Left lung (tissue), 10 donors: ENCODE data around the gene PRKCZ. TPM values are rescaled to one million over a fixed set of nuclear protein-coding genes. Genes with fewer than 3 reads are reported as not detected.
"Not testable (repeated sequence)": the region's sequence is repeated elsewhere in the genome, so short reads cannot be mapped to it uniquely, and the experiment has no call there.

Source experiments
- ATAC-seq: fragments of 200-7000 bp; cut with Tn5 transposase; one replicate; pipeline ENCODE4 v1.9.1; 2020; ENCODE audit warnings: moderate library complexity
- DNase-seq, 4 donors: peaks; one replicate each; pipeline ENCODE4 v3.0.0-alpha.2; 2013 to 2020
- H3K27ac ChIP-seq, 2 donors: fragments of 200-600 bp; sonication (generic) in 1 of 2; one replicate each; pipeline versions ENCODE4 v1.5.0 to v1.8.0; 2020 to 2021
- H3K27me3 ChIP-seq, 2 donors: fragments of 200-600 bp; sonication (generic) in 1 of 2; one replicate each; pipeline versions ENCODE4 v1.5.0 to v1.8.0; 2020 to 2021
- H3K36me3 ChIP-seq, 2 donors: fragments of 200-600 bp; sonication (generic) in 1 of 2; one replicate each; pipeline versions ENCODE4 v1.5.0 to v1.8.0; 2020 to 2021
- H3K4me1 ChIP-seq, 2 donors: fragments of 200-600 bp; one replicate each; pipeline ENCODE4 v1.8.0; 2021
- H3K4me3 ChIP-seq, 2 donors: fragments of 200-600 bp; sonication (generic) in 1 of 2; one replicate each; pipeline versions ENCODE4 v1.5.0 to v1.8.0; 2020 to 2021; ENCODE audit warnings: mild to moderate bottlenecking in 1 of 2
- H3K9me3 ChIP-seq, 2 donors: fragments of 200-600 bp; sonication (generic) in 1 of 2; one replicate each; pipeline versions ENCODE4 v1.5.0 to v1.8.0; 2020 to 2021
- CTCF ChIP-seq, 2 donors: fragments of 200-600 bp; sonication (generic) in 1 of 2; IDR thresholded peaks; one replicate each; pipeline versions ENCODE4 v1.5.0 to v1.8.0; 2021; ENCODE audit warnings: antibody characterized with exemption in 2 of 2
- intact Hi-C, 2 donors: fragments of 100-400 bp; cut with DNase I; formaldehyde crosslinking; loops; one replicate each; pipeline versions ENCODE4 v1.11.2 to v1.14.2; 2022
- polyA plus RNA-seq, 6 donors: library from polyadenylated mRNA; unstranded; fragments of 120-200 nt; gene quantifications; one replicate each; pipeline ENCODE4 v1.2.1, GENCODE V29; 2013; ENCODE audit not compliant: insufficient read length in 6 of 6
- total RNA-seq, 2 donors: library from RNA; stranded (reverse); fragmentation: NEBNext Ultra II Directional; extraction: Animal tissue kit (Norgen Biotek cat#: 25700); gene quantifications; one replicate each; pipeline ENCODE4 v1.2.1, GENCODE V29; 2021
- donor health status: DM: no; HTN: yes; CAD: no.
- donor health status: DM: no; HTN: no; CAD: no.

PRKCZ gene
- total and polyA plus RNA-seq, 8 donors, result 37.5 to 129 (median 48.0) TPM

GRCh38 chr1:2110738-2111673 is 60.8 kb downstream of the PRKCZ start:
- Histone ChIP-seq H3K4me1 (peaks cover 0 to 6% of the 10 kb centered on the region in 2 donors), H3K36me3 (no peaks in the 10 kb centered on the region), H3K9me3 (no peaks in the 10 kb centered on the region), H3K27me3 (no peaks in the 10 kb centered on the region), H3K4me3 (no peak overlapping the region), H3K27ac (no peak overlapping the region)
- peak in 1 of 4 donors; percentile 47 for DNase-seq
- no peak for ATAC-seq
- TF ChIP-seq CTCF (IDR thresholded peaks at IDR 0.05), result no peak
- intact Hi-C loops, result no loop called here

GRCh38 chr1:2111674-2112035 is 61.4 kb downstream of the PRKCZ start:
- Histone ChIP-seq H3K4me1 (peaks cover 0 to 6% of the 10 kb centered on the region in 2 donors), H3K9me3 (no peaks in the 10 kb centered on the region), H3K27ac (no peak overlapping the region), H3K4me3 (no peak overlapping the region), H3K27me3 (no peaks in the 10 kb centered on the region), H3K36me3 (no peaks in the 10 kb centered on the region)
- no peak for TF ChIP-seq CTCF (IDR thresholded peaks at IDR 0.05)
- intact Hi-C loops, result no loop called here
- ATAC-seq, result no peak
- DNase-seq, result peak in 1 of 4 donors; percentile 60

GRCh38 chr1:2112280-2112701 is 62.1 kb downstream of the PRKCZ start:
- ATAC-seq (no peak), DNase-seq (peak in 1 of 4 donors; percentile 69)
- Histone ChIP-seq H3K4me3 (no peak overlapping the region), H3K4me1 (peaks cover 0 to 6% of the 10 kb centered on the region in 2 donors), H3K36me3 (no peaks in the 10 kb centered on the region), H3K27ac (peak overlapping the region in 1 of 2 donors; percentile 41), H3K27me3 (no peaks in the 10 kb centered on the region), H3K9me3 (no peaks in the 10 kb centered on the region)
- intact Hi-C loops, result no loop called here
- TF ChIP-seq CTCF (IDR thresholded peaks at IDR 0.05), result no peak

- TF ChIP-seq CTCF (IDR thresholded peaks at IDR 0.05), result no peak
- DNase-seq, result peak in 1 of 4 donors; percentile 45
- Histone ChIP-seq H3K27me3 (no peaks in the 10 kb centered on the region), H3K9me3 (no peaks in the 10 kb centered on the region), H3K27ac (no peak overlapping the region), H3K36me3 (no peaks in the 10 kb centered on the region), H3K4me3 (no peak overlapping the region), H3K4me1 (peaks cover 0 to under 1% of the 10 kb centered on the region in 2 donors)
- intact Hi-C loops, result no loop called here
- no peak for ATAC-seq
Observed at GRCh38 chr1:2113620-2114135, 63.5 kb downstream of the PRKCZ start.

GRCh38 chr1:2114635-2115007 is 64.4 kb downstream of the PRKCZ start:
- H3K4me1 ChIP-seq, H3K27ac ChIP-seq, DNase-seq, ATAC-seq, H3K36me3 ChIP-seq, H3K4me3 ChIP-seq, intact Hi-C loops, H3K27me3 ChIP-seq, H3K9me3 ChIP-seq: not testable (repeated sequence)
